ENCODE measurements around the gene SPATA31C2.
A peak's percentile ranks its signal among the peaks of the same experiment; 100 is the strongest.
"Not testable (repeated sequence)": the region's sequence is repeated elsewhere in the genome, so short reads cannot be mapped to it uniquely, and the experiment has no call there.

SPATA31C2 gene

GRCh38 chr9:88138375-88138774, at the start of gene SPATA31C2:
SPATA31C2 (minus strand) TSS chr9:88138475; CDS start chr9:88138446, 29 bp downstream.
- DNase-seq, result not testable (repeated sequence)

GRCh38 chr9:88187631-88188030, 49.4 kb upstream of the SPATA31C2 start:
- no peak for DNase-seq

GRCh38 chr9:88186495-88187110, 48.3 kb upstream of the SPATA31C2 start:
- no peak for DNase-seq

GRCh38 chr9:88184976-88185375, 46.7 kb upstream of the SPATA31C2 start:
- no peak for DNase-seq

GRCh38 chr9:88183798-88184495, 45.7 kb upstream of the SPATA31C2 start:
- peak; percentile 25 for DNase-seq

GRCh38 chr9:88182501-88182900, 44.2 kb upstream of the SPATA31C2 start:
- DNase-seq, result no peak

GRCh38 chr9:88180081-88180765, 41.9 kb upstream of the SPATA31C2 start:
- no peak for DNase-seq

GRCh38 chr9:88179062-88179521, 40.8 kb upstream of the SPATA31C2 start:
- no peak for DNase-seq

- DNase-seq, result no peak
Observed at GRCh38 chr9:88178641-88179040, 40.4 kb upstream of the SPATA31C2 start.

GRCh38 chr9:88177371-88177770, 39.1 kb upstream of the SPATA31C2 start:
- DNase-seq, result no peak

- DNase-seq, result no peak
Observed at GRCh38 chr9:88174324-88174723, 36.0 kb upstream of the SPATA31C2 start.

- peak; percentile 83 for DNase-seq
Observed at GRCh38 chr9:88173378-88173999, 35.2 kb upstream of the SPATA31C2 start.

- no peak for DNase-seq
Observed at GRCh38 chr9:88169700-88170099, 31.4 kb upstream of the SPATA31C2 start.

GRCh38 chr9:88168564-88168963, 30.3 kb upstream of the SPATA31C2 start:
- DNase-seq, result no peak

- no peak for DNase-seq
Observed at GRCh38 chr9:88166660-88167059, 28.4 kb upstream of the SPATA31C2 start.

GRCh38 chr9:88164850-88165249, 26.6 kb upstream of the SPATA31C2 start:
- DNase-seq, result no peak

GRCh38 chr9:88161144-88161543, 22.9 kb upstream of the SPATA31C2 start:
- no peak for DNase-seq

- peak; percentile 31 for DNase-seq
Observed at GRCh38 chr9:88143957-88144625, 5.8 kb upstream of the SPATA31C2 start.

GRCh38 chr9:88143179-88143578, 4.9 kb upstream of the SPATA31C2 start:
- no peak for DNase-seq

- not testable (repeated sequence) for DNase-seq
Observed at GRCh38 chr9:88133552-88133951, 4.7 kb downstream of the SPATA31C2 start.

- not testable (repeated sequence) for DNase-seq
Observed at GRCh38 chr9:88129556-88129955, 8.7 kb downstream of the SPATA31C2 start.

GRCh38 chr9:88127700-88128300, 10.5 kb downstream of the SPATA31C2 start:
- not testable (repeated sequence) for DNase-seq

Data from EL (cell line).